Stimulated activated CD4-positive, alpha-beta T cell treated with anti-CD3 and anti-CD28 coated beads, Interleukin-2, amount 100 ng/mL, for 24 hours (primary cell): Measurements from ENCODE around the gene OVCH1.

ENCODE experiments used
- DNase-seq, 2 donors: peaks; one replicate each; pipeline ENCODE4 v3.0.0-alpha.2; 2020

OVCH1 gene, protein sequence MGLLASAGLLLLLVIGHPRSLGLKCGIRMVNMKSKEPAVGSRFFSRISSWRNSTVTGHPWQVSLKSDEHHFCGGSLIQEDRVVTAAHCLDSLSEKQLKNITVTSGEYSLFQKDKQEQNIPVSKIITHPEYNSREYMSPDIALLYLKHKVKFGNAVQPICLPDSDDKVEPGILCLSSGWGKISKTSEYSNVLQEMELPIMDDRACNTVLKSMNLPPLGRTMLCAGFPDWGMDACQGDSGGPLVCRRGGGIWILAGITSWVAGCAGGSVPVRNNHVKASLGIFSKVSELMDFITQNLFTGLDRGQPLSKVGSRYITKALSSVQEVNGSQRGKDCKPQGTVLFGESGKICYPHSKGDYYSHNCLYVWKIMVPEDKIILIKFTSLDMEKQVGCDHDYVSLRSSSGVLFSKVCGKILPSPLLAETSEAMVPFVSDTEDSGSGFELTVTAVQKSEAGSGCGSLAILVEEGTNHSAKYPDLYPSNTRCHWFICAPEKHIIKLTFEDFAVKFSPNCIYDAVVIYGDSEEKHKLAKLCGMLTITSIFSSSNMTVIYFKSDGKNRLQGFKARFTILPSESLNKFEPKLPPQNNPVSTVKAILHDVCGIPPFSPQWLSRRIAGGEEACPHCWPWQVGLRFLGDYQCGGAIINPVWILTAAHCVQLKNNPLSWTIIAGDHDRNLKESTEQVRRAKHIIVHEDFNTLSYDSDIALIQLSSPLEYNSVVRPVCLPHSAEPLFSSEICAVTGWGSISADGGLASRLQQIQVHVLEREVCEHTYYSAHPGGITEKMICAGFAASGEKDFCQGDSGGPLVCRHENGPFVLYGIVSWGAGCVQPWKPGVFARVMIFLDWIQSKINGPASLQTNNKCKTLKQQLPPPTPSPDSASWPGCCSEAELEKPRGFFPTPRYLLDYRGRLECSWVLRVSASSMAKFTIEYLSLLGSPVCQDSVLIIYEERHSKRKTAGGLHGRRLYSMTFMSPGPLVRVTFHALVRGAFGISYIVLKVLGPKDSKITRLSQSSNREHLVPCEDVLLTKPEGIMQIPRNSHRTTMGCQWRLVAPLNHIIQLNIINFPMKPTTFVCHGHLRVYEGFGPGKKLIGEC

DNA sequence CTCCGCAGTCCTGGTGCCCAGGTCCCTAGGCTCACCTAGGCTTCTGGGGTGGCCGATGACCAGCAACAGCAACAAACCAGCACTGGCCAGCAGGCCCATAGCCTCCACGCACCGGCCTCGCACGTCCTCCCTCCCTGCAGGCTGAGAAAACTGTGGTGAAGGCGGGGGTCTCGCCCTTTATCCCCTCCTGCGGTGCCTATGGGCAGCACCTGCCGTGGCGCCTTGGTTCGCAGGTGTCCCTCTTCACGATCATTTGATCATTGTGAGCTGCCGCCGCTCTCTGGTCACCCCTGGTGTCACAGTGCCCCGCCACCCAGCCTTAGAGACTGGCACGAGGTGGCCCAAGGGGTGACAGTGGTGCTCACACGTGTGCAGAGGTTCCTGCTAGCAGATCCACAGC lies at the start of gene OVCH1:
Gene OVCH1 (minus strand): TSS at position 99 of the 400 bp plus-strand sequence. CDS start 0 bp downstream, at position 99.
- DNase-seq: no peak

DNA sequence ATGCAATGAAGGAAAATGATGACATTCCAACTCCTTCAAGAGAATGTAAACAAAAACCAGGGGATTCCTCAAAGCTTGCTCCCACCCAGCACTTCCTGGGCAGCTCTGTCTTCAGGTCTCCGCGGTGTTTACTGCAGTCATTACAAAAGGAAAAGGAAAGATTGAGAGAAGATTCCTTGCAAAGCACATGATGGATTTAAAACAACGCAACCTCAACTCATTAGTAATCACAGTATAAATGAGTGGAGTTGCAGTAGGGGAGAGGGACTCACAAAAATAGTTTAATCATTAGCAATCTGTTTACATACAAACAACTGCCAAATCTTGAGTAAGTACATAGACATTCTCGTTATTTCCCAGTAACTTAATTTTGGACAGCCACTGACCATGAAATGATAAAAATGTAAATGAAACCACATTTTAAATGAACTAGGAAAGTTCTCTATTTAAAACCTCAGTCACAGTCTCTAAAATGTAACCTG lies 49.7 kb upstream of the OVCH1 start:
- no peak for DNase-seq

DNA sequence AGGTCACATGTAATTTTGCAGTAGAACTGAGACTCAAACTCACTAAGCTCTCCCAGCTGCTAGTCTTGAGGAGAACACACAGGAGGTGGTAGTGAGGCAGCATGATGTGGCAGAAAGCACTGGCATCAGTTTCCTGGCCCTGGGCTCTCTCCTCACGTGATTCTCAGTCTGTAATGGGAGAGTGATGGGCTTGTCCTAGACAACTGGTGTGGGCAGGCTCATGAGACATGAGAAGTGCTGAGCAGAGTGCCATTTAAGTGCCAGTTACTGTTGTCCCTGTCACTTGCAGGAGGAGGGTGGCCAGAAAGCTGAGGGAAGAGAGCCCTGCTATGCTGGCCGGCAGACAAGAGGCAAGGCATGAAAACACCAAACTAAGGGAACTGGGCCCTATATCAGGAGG lies 48.5 kb upstream of the OVCH1 start:
- no peak for DNase-seq

DNA sequence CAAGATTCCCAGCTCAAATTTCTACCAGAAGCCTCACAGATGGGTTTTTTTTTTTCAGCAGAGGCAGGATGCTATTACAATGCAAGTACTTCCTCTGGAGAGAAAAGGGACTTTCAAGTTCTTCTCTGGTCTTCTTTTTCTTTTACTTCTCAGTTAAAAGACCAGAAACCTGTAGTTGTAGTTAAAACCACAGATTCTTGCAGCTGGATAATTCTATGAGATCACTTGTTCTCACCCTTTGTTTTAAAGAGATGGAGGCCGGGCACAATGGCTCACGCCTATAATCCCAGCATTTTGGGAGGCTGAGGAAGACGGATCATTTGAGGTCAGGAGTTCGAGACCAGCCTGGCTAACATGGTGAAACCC lies 47.6 kb upstream of the OVCH1 start:
- no peak for DNase-seq

DNA sequence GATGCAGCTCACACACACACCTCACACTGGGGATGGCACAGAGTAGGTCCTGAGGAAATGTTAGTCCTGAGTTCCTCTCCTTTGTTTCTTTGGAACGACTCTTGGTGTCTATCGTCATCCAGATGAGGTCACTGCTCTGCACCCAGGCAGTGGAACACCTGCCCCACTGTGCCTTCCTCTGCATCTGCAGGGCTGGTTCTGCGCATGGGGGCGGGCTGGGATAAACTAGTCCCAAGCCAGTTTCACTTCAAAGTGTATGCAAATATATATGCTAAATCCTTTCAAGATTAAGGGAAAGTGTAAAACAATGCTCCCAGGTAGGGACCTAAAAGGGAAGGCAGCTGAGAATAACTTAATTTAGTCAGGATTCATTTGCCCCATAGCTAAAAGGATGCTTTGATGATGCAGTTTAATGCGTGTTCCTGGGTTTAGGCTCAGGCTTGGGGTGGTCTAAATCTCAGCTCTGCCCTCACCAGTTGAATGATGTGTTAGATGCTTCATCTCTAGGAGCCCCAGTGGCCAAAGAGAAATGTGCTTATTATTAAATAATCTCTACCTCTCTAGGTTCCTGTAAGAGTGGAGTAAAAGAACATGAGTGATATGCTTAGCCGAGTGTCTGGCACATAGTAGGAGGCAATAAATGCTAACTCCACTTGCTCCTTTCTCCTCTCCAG lies 47.1 kb upstream of the OVCH1 start:
- DNase-seq: no peak

DNA sequence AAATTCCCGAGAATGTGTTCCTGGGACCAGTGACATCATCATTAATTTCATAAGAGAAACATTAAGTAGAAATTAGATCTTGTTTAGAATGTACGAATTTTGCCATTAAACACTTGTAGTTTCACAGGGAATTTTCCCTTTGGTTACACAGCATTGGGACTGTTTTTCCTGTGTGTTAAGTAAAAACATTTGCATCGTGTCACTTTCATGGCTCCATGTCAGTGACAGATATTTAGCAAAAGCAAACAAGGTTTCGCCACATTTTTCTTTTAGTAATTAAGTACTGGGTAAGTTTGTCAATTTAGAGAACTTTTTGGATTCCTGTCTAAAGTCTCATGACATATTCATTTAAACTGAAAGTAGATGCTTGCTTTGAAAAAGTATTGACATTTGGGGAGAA lies 45.5 kb upstream of the OVCH1 start:
- DNase-seq: no peak

DNA sequence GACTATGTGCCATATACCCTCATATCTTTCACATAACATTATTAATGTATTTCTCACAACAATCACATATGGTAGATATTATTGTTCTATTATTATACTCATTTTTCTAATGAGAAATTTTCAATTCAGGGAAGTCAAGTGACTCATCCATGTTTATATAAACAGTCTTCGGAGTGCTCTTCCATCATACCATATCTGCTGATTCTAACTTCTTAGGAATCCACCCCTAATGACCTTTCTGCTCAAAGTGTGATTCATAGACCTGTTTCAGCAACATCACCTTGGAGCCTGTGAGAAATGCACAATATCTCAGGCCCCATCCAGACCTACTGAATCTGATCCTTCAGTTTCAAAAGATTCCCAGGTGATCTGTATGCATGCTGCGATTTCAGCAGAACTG lies 39.8 kb upstream of the OVCH1 start:
- no peak for DNase-seq

DNA sequence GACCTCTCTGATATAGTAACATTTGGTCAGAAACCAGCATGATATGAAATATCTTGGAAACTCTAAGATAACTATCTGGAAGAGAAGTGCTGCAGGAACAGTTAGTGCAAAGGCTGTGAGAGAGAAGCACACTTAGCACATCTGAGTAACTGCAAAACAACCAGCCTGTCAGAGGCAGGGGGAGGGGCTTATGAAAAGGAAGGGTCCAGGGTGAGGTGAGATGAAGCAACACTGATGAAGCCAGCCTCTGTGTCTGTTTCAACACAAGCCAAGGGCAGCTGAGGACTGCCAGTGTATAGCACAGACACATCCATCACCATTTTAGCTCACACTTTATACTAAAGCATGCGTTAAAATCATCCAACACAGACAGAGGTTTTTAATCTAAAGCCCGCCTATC lies 37.4 kb upstream of the OVCH1 start:
- DNase-seq: no peak

DNA sequence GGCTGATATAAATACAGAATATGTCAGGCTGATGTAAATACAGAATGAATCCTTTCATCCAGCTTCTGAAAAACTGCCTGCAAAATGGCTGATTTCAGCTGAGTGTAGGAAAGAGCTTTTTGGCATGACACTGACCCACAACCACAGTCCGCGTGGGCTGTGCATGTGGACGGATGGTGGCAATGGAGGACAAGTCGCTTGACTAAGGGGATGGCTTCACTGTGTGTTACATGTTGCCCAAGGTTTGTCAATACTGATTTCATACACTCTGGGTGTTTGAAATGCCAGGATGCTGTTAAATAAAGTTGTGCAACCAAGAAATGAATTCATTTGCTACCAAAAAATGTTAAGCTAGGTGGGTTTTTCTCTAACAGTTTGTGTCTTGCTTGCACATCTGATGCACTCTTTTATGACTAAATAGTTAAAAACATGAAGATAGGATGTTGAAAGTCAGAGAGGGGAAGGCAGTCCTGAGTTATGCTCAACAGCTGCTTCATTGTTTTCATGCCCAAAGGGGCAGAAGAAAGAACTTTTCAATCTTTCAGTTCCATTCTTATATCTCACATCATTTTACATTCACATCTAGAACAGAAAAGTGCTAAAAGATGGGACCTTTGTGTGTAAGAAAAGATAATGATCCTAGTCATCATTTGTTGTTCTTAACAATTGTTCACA lies 36.5 kb upstream of the OVCH1 start:
- DNase-seq: no peak

DNA sequence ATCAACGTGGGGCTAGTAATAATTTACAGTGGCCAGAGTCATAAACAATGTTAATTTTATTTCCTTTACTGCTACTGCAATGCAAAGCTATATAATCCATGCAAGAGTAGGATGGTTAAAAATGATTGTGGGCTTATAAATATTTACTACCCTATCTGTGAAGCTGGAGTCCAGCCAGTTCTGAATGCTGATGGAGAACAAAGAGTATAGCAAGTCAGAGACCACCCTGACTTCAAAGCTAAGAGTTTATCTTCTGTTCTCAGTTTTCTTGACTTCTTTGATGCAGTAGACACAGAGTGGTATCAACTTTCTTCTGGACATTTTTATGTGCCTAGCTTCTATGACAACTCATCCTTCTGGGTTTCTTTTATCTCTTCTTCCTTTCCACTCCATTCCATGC lies 34.0 kb upstream of the OVCH1 start:
- no peak for DNase-seq

DNA sequence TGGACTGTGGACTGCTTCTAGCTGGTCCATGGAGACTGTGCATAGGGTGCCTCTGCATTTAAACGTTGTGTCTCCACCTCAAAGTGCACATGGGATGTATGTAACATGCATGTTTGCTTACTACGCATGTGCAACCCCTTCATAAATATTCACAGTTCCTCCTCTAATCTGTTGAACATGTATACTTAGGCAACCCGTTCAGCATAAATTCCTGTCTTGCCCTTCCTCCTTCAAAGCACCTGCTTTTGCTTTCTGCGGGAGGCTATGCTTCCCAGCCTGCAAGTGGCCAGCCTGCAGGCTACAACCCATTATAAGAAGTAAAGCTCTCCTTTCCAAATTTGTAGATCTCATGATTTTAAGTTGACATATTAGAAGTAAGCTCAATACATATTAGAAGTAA lies 33.0 kb upstream of the OVCH1 start:
- DNase-seq: no peak

DNA sequence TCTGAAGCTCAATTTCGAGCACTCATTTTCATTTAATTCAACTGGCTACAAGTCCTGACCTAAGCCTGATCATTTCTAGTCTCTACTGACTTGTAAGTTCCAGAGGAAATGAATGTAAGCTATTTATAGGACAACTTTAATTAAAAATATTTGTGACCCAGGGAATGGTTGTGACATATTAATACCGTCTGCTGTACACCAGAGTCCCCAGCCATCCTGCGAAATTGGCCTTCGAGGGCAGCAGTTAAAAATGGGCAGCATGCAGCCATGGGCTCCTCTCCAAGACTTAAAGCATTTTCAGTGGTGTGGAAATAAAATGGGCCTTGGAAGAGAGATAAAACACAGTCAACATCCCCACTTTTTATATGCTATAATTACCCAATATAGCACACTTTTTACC lies 30.7 kb upstream of the OVCH1 start:
- no peak for DNase-seq

DNA sequence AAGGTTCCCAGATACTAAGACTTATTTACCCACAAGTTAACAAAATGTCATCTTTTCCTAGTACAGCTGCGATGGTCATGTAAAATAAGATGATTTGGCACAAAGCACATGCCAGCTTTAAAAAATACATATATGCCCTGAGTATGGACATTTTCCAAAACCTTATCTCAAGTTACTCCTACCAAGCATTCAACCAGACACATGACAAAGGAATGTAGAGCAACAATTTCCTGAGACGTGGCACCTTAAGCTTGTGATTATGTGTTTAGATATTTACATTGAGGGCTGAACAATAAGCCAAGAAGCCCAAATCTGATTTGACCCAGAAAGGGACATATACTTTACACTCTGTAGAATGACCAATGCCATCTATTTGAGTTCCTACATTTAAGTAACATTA lies 24.5 kb upstream of the OVCH1 start:
- no peak for DNase-seq

DNA sequence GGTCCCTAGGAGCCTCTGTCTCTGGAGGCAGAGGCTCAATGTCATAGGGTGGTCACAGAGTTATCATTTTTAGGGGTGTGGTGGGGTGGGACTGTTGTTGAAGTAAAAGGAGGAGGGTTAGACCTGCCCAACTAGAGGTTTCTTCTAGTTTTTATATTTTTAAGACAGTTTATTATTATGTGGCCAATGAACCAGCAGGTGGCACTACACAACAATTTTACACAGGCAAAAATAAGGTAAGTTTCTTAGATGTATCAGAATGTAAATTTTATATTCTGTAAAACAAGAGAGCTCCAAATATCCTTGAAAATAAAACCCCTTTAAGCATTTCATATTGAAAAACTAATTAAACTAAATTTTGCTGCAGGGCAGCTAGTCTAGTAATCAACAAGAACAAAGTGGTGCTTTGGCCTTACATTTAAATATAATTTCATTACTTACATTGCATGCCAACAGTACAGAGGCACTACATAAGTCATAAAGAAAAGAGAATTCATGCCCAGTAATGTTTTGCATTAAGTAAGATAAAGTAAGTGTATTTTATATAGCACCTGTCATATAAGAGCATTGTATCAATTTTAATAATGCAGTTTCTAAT lies 22.2 kb upstream of the OVCH1 start:
- peak; percentile 3 to 23 for DNase-seq

DNA sequence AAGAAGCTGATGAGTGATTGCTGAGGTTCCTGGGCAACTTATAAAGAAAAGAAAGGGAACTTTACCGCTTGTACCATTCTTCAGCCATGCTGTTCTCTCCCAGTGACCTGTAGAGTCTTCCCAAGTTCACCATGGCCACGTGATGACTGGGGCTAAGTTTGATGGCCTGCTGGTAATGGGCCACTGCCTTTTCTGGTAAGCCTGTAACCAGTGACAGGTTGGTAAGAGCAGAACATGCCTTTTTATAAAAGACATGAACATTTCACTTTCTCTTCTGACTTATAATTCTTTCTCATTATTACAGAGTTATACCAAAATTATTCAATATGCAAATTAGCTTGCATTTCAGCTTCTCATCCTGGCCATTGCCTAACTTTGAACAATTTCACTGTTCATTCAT lies 20.9 kb upstream of the OVCH1 start:
- no peak for DNase-seq

DNA sequence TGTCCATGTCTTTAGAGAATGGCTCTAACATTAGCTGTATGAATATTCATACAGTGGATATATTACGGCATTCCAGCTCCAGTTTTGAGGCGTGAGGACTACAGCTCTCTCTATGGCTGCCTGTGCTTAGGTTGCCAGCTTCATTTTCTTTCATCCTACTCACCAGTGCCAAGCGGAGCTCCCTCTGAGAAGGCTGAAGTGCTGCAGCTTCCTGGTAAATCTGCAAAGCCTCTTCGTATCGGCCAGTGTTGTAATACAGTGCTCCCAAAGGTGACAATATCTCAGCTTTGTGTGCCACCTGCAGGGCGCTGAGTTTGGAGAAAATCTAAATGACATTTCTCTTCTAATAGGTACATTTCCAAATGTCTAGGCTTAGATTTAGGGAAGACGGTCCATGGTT lies 19.8 kb upstream of the OVCH1 start:
- no peak for DNase-seq

DNA sequence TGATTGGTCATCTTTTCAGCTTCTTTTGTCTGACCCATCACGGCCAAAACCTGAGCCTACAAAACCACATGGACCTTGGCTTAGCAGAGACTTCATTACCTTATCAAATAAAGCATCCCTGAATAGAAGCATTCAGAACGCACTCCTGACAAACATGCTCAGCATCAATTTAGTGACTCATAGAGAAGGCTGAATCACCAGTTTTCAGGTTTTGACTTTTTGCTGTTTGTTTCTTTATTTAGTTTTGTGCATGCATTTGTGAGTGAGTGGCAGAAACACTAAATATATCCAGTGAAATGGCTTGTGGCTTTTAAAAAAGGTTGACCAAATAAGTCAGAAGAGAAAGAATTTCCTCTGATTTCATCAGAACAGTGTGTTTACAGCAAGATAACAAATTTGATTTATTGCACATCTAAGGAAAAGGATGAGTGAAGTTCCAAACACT lies 19.0 kb upstream of the OVCH1 start:
- no peak for DNase-seq

DNA sequence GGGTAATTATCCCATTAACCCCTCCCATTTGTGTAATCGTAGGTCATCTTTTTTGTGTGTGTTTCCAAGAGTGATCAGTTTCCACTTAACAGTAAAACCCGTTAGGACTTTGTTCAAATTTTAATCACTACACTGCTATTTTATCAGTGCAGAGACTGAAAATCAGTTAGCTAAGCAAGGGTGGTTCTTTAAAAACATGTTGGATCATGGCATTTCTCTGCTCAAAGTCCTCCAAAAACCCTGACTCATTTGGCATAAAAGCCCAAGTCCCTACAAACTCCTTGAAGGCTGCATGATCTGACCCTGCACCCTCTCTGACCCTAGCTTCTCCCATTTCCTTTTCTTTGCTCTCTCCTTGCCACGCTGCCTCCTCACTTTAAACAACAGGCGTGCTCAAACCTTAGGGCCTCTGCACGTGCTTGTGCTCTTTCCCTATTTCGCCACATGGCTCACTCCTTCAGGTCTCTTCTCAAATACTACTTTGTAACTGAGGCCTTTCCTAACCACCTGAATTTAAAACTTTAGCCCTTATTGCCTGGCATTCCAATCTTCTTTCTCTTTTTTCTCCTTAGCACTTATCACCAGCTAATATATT lies 13.2 kb upstream of the OVCH1 start:
- DNase-seq: no peak

DNA sequence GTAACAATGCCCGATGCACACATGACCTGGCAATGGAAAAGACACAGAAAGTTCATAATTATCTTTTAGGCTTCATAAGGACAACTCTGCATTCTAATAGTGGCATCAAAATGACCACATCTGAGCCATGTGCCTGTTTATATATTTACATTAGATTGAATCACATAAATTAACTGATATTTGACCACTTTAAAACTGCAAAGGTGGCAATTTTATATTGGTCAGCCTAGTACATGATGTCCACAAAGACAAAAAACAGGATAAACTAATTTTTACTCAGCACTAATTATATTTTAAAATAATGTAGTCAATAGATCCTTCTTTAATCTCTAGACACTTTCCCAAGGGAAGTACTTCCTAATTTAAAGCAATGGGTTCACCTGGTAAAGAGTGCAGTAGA lies 12.0 kb upstream of the OVCH1 start:
- DNase-seq: no peak

DNA sequence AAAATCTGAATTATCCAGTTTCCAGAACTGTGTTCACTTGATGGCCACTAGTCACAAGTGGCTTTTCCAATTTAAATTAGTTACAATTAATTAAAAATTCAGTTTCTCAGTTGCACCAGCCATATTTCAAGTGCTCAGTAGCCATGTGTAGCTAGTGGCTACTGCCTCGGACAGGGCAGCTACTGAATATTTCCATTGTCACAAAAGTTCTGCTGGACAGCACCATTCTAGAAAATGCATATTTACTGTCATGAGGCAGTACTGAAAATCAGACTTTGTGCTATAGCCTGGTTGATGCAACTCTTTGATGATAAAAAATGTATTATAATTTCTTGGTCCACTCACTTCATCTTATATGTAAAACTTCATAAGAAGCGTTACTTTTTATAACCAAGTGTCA lies 11.5 kb upstream of the OVCH1 start:
- no peak for DNase-seq

DNA sequence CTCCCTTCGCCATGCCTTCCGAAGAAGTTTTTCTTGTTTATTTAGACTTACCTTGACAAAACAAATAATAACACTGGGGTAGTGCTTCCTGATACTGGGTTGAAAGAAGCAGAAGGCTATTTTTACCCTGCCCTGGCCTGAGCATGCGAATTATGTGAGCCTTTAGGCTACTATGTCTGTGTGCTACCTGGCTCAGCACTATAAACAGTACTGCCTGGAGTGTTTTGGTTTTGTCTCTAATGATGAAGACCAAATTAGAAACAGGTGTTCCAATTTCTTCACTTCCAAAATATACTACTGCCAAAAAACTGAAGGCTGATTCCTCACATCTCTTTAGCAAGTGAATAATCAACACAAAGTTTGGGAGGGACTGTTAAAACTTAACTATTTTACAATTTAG lies 7.6 kb upstream of the OVCH1 start:
- no peak for DNase-seq

DNA sequence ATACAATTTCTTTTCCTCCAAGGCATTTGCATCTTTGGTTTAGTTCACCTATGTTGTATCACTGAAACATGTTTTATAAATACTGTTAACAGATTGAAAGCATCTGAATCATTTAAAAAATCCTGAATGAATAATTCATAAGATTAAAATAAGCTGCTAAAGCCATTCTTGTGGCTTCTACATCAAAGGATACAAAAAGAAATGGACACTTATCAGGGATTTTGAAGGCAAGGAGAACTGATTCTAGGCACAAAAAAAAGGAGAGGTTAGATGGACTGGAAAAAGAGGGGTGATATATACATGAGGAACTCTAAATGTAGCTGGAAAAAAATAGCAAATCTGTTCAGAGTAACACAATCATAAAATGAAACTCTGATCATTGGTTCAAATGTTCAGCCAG lies 5.8 kb upstream of the OVCH1 start:
- no peak for DNase-seq
